ENCODE data around the gene FHL1.

Gene FHL1

GRCh38 chrX:136259543-136259942 lies 112.2 kb downstream of the FHL1 start:
- no peak overlapping the region for H3K4me3 ChIP-seq (replicated peaks; ENCODE audit: low read depth, low read length)
- H3K36me3 ChIP-seq (ENCODE audit: control insufficient read depth, insufficient read depth, low read length): no peaks in the 10 kb centered on the region
- no peaks in the 10 kb centered on the region for H3K27me3 ChIP-seq (replicated peaks; ENCODE audit: control insufficient read depth, insufficient read depth, low read length)
- TF ChIP-seq, protein P1, sequence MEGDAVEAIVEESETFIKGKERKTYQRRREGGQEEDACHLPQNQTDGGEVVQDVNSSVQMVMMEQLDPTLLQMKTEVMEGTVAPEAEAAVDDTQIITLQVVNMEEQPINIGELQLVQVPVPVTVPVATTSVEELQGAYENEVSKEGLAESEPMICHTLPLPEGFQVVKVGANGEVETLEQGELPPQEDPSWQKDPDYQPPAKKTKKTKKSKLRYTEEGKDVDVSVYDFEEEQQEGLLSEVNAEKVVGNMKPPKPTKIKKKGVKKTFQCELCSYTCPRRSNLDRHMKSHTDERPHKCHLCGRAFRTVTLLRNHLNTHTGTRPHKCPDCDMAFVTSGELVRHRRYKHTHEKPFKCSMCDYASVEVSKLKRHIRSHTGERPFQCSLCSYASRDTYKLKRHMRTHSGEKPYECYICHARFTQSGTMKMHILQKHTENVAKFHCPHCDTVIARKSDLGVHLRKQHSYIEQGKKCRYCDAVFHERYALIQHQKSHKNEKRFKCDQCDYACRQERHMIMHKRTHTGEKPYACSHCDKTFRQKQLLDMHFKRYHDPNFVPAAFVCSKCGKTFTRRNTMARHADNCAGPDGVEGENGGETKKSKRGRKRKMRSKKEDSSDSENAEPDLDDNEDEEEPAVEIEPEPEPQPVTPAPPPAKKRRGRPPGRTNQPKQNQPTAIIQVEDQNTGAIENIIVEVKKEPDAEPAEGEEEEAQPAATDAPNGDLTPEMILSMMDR (IDR thresholded peaks at IDR 0.05; ENCODE audit: insufficient read depth, low read length, poor library complexity, severe bottlenecking): no peak
- no peak for DNase-seq (ENCODE audit: extremely low read depth, insufficient read length)

GRCh38 chrX:136260776-136261175 lies 113.4 kb downstream of the FHL1 start:
- H3K36me3 ChIP-seq (ENCODE audit: control insufficient read depth, insufficient read depth, low read length): no peaks in the 10 kb centered on the region
- H3K27me3 ChIP-seq (replicated peaks; ENCODE audit: control insufficient read depth, insufficient read depth, low read length): no peaks in the 10 kb centered on the region
- TF ChIP-seq, protein P1 (IDR thresholded peaks at IDR 0.05; ENCODE audit: insufficient read depth, low read length, poor library complexity, severe bottlenecking): no peak
- no peak overlapping the region for H3K4me3 ChIP-seq (replicated peaks; ENCODE audit: low read depth, low read length)
- DNase-seq (ENCODE audit: extremely low read depth, insufficient read length): no peak

All from GM06990 (cell line).